ENCODE results near the gene IQCC.

- no peak for TF ChIP-seq CTCF (conservative IDR thresholded peaks at IDR 0.05)
- TF ChIP-seq EZH2 (IDR thresholded peaks at IDR 0.05; ENCODE audit: low read depth) = no peak
These were observed 18.2 kb downstream of the IQCC start for GRCh38 chr1:32223683-32224082.

Data from PC-9 (cell line).